ENCODE results near the gene CCDC170.
"Not testable (repeated sequence)": the region's sequence is repeated elsewhere in the genome, so short reads cannot be mapped to it uniquely, and the experiment has no call there.

The CCDC170 gene, protein sequence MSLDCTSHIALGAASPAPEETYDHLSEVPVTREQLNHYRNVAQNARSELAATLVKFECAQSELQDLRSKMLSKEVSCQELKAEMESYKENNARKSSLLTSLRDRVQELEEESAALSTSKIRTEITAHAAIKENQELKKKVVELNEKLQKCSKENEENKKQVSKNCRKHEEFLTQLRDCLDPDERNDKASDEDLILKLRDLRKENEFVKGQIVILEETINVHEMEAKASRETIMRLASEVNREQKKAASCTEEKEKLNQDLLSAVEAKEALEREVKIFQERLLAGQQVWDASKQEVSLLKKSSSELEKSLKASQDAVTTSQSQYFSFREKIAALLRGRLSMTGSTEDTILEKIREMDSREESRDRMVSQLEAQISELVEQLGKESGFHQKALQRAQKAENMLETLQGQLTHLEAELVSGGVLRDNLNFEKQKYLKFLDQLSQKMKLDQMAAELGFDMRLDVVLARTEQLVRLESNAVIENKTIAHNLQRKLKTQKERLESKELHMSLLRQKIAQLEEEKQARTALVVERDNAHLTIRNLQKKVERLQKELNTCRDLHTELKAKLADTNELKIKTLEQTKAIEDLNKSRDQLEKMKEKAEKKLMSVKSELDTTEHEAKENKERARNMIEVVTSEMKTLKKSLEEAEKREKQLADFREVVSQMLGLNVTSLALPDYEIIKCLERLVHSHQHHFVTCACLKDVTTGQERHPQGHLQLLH

GRCh38 chr6:151493804-151494234, at the start of gene CCDC170:
Gene CCDC170 (plus strand): TSS chr6:151494017. CDS start chr6:151494129, 112 bp downstream.
- peak; percentile 67 for DNase-seq

DNA sequence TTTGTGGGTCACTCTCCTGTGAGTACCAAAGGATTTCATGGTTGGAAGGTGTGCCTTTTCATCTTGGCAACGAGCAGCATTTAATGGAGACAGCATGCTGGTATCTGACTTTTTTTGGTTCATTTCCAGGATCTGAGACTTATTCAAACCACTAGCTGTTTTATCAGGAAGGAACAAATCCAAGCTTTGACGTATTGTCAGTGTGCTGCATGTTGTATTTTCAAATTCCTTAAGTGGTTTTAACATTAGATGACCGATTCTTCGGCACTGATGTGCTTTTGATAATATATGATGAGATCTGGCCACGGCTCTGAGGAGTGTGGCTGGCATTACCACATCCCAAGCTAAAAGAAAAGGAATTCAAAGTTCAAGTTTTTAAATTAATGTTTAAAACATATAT, 48.3 kb upstream of the CCDC170 start:
- no peak for DNase-seq

GRCh38 chr6:151447237-151447636, 46.6 kb upstream of the CCDC170 start:
- DNase-seq, result no peak

GRCh38 chr6:151448623-151449022, 45.2 kb upstream of the CCDC170 start:
- no peak for DNase-seq

DNA sequence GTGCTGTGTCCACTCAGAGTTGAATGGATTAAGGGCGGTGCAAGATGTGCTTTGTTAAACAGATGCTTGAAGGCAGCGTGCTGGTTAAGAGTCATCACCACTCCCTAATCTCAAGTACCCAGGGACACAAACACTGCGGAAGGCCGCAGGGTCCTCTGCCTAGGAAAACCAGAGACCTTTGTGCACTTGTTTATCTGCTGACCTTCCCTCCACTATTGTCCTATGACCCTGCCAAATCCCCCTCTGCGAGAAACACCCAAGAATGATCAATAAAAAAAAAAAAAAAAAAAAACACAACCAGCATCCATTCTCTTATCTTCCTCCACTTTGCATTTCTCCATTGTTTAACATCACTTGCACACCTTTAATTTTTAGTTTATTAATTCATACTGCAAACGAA, 42.9 kb upstream of the CCDC170 start:
- not testable (repeated sequence) for DNase-seq

DNA sequence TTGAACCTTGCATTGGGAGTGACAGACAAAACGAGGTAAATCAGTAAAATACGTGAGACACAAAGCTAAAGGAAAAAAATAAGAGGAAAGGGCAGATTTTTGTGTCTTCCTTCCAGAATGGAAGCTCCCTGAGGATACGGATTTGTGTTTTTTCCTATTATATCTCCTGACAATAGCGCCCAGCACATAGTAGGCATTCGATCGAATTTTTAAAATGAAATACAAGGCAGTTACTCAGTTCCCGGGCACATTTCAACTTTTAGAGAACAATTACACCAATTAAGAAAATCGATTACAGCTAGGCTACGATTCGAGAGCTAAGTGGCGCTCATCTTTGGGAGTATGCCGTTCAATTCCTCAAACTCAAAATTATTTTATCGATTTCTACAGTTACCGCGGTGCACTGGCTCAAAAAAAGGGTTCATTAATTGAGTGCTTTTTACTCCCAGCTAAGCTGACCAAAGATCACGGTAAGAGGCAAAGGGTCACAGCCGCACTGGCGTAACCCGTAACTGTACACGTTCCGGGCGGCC, 42.3 kb upstream of the CCDC170 start:
- peak; percentile 11 for DNase-seq

DNA sequence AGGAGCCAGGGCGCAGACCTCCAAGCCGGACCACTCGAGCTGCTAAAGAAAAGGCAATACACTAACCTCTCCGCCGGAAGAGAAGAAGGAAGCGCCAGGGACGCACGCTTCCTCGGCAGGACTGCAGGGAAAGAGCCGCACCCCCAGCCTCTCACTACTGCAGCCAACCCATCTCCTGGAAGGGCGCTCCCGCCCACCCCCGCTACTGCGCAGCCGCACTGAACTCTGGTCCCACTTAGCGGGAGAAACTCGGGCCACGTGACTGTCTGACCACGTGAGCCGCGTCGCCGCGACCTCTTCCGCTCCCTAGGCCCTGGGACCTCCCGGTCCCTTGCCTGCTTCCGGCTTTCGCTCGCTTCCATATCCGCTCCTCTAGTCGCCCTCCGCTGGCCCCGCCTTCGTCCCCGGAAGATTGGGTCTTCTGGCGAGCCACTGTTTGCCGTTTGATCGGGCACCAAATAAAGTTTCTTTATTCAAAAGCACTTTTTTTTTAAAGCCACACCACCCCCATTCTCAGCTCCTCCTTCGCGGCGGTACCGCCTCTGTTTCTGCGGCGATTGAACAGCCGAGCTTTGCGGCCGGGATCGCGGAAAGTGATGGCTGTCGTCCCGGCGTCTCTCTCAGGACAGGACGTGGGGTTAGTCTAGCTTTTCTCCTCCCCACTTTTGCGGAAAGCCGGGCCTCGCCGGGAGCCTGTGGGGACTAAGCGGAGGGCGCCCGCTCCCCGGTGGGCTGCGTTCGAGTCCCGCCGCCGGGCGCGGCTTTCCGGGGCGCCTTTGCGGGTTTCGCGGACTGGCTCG, 41.7 kb upstream of the CCDC170 start, which contains the start of gene RMND1:
Gene RMND1, minus strand, starts transcription at position 177 of the 800 bp plus-strand sequence. CDS start 6,315 bp downstream, outside the sequence.
- peak; percentile 99 for DNase-seq

GRCh38 chr6:151452750-151453427, 40.9 kb upstream of the CCDC170 start:
- peak; percentile 21 for DNase-seq

- not testable (repeated sequence) for DNase-seq
Measured at GRCh38 chr6:151455751-151456398, 37.9 kb upstream of the CCDC170 start.

GRCh38 chr6:151461673-151462072, 32.1 kb upstream of the CCDC170 start:
- no peak for DNase-seq

GRCh38 chr6:151464702-151465101, 29.1 kb upstream of the CCDC170 start:
- DNase-seq, result no peak

- peak; percentile 78 for DNase-seq
Measured at GRCh38 chr6:151475653-151476523, 17.9 kb upstream of the CCDC170 start.

GRCh38 chr6:151477726-151478125, 16.1 kb upstream of the CCDC170 start:
- DNase-seq, result no peak

DNA sequence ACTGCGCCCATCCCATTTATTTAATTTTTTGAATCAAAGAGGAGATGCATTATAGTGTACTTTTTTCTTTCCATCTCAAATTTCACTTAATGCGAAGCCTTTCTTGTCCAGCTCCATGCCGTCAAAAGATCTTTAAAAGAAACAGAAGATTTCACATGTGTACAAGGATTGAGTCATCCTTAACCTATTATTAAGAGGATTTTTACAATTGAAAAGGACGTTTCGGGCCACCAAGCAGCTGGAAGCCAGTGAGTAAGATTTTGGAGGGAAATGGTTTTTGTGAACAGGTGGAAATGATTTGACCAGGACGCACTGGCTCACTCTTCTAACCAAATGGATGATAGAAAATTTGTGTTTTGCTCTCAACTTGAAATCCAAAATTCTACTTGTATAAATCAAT, 15.1 kb upstream of the CCDC170 start:
- no peak for DNase-seq

DNA sequence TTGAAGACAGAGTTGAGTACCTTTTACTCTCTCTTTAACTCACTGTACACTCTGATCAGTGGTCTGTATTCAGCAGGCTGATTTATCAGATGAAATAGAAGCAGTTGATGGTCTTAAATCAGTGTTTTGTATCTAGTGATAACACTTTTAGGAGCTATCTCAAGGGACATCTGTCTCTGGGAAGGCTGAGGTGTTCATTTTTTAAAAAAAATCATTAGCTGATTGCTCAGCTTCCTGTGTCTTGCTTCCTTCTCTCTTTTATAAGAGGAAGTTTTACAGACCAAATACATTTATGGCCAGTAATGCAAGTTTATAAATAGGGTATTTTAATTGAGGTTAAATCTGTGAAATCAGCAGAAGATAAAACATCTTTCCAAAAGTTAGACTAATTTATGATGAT, 12.0 kb upstream of the CCDC170 start:
- DNase-seq, result no peak

GRCh38 chr6:151482290-151482689, 11.5 kb upstream of the CCDC170 start:
- no peak for DNase-seq

DNA sequence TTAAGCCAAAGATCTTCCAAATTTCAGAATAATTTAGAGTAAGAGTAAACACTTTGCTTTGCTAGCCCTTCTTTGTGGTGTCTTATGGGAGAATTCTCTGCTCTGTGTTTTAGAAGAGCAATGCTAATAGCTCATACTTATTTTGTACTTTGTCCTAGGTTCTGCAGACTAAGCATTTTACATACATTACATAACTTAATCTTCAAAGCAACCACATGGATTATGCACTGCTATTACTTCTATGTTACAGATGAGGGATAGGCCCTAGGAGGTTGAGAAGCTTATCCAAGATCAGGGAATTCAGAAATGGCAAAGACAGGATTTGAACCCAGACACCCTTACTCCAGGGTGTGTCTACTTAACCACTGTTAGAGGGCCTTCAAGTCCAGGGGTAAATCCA, 9.8 kb upstream of the CCDC170 start:
- DNase-seq, result no peak

GRCh38 chr6:151488226-151488625, 5.6 kb upstream of the CCDC170 start:
- no peak for DNase-seq

DNA sequence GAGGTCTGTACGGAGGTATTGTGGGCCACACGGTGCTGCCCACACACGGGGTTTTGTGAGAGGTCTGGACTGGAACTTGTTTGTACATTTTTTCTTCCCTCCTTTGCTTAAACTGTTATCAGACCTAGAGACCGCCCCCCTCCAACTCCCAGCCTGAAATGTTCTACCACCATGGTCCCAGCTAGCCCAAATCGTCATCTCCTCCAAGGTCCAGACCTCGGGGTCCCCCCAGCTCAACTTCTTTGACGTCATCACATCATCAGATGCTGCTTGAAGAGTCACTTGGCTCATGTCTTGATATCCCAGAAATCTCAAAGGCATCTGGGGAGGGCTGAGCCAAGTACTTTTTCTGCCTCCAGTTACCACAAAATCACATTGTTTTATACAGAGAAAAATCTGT, 2.8 kb upstream of the CCDC170 start:
- DNase-seq, result no peak

DNA sequence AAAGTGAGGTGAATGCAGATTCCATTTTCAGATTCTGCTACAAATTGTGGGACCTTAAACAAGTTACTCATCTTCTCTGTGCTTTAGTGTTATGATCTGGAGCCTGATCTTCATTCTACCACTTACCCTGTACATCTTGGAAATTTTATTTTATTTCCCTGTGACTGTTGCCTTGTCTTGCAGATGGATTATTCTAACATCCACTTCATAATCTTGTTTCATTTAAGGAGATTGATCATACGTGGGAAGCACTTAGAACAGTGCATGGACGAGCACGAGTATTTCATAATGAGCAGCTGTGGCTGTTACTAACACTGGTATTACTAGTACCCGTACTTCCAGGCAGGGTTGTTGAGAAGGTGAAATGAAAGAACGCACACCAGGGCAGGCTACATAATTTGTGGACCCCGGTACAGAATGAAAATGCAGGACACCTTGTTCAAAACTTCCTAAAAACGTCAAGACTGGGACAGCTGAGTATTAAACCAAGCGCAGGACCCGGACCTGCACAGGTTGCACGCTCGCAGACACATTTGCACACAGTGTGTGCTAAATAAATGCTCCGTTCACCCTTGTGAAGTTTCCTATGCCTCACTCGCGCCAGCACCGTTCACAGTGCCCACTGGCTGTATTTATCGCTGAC, 535 bp upstream of the CCDC170 start:
- DNase-seq, result peak; percentile 40

All from DMS53 (cell line).